ENCODE results near the gene HTRA3.

Gene HTRA3

GRCh38 chr4:8269535-8270417, at the start of gene HTRA3:
HTRA3 (plus strand) TSS chr4:8269754; CDS start chr4:8269969, 215 bp downstream.
- peak; percentile 77 for DNase-seq

GRCh38 chr4:8220661-8221450, 48.7 kb upstream of the HTRA3 start:
- DNase-seq: no peak

GRCh38 chr4:8221476-8221875, 48.1 kb upstream of the HTRA3 start:
- DNase-seq: peak; percentile 84

GRCh38 chr4:8221985-8222384, 47.6 kb upstream of the HTRA3 start:
- no peak for DNase-seq

- no peak for DNase-seq
These were observed 46.8 kb upstream of the HTRA3 start for GRCh38 chr4:8222609-8223388.

GRCh38 chr4:8224267-8224974, 45.1 kb upstream of the HTRA3 start:
- no peak for DNase-seq

GRCh38 chr4:8224975-8225625, 44.5 kb upstream of the HTRA3 start:
- DNase-seq: peak; percentile 74

GRCh38 chr4:8225706-8226443, 43.7 kb upstream of the HTRA3 start:
- DNase-seq: no peak

- DNase-seq: peak; percentile 60
These were observed 42.3 kb upstream of the HTRA3 start for GRCh38 chr4:8227201-8227770.

- no peak for DNase-seq
These were observed 41.7 kb upstream of the HTRA3 start for GRCh38 chr4:8227771-8228318.

- DNase-seq: peak; percentile 82
These were observed 41.0 kb upstream of the HTRA3 start for GRCh38 chr4:8228319-8229250.

GRCh38 chr4:8229331-8229975, 40.1 kb upstream of the HTRA3 start:
- no peak for DNase-seq

GRCh38 chr4:8230033-8230432, 39.5 kb upstream of the HTRA3 start:
- no peak for DNase-seq

GRCh38 chr4:8230891-8231290, 38.7 kb upstream of the HTRA3 start:
- DNase-seq: no peak

GRCh38 chr4:8231551-8232049, 38.0 kb upstream of the HTRA3 start:
- no peak for DNase-seq

GRCh38 chr4:8232748-8233147, 36.8 kb upstream of the HTRA3 start:
- no peak for DNase-seq

GRCh38 chr4:8233672-8234484, 35.7 kb upstream of the HTRA3 start:
- DNase-seq: no peak

- DNase-seq: no peak
These were observed 34.8 kb upstream of the HTRA3 start for GRCh38 chr4:8234715-8235114.

All from hematopoietic multipotent progenitor cell treated with erythropoietin and hydrocortisone succinate and interleukin-3 and kit ligand, for 4 days (in vitro differentiated cells).